Esophagus squamous epithelium (tissue), 4 donors: ENCODE results near the gene COL4A2.

Experiments used
- POLR2A ChIP-seq, 4 donors: fragments of 450-650 bp; IDR thresholded peaks; one replicate each; pipeline ENCODE4 v1.6.1; 2017; ENCODE audit warnings: antibody characterized with exemption in 4 of 4, mild to moderate bottlenecking in 4 of 4, moderate library complexity in 3 of 4
- TF ChIP-seq, protein P1 (sequence below), 6 experiments: fragments of 450-650 bp in 4 of 6; fragments of 200-600 bp in 2 of 6; sonication (generic) in 2 of 6; IDR thresholded peaks; one replicate each; pipeline ENCODE4 v1.5.1; 2016 to 2019; ENCODE audit warnings: antibody characterized with exemption in 6 of 6, mild to moderate bottlenecking in 4 of 6, moderate library complexity in 4 of 6

- TF ChIP-seq, protein P1, sequence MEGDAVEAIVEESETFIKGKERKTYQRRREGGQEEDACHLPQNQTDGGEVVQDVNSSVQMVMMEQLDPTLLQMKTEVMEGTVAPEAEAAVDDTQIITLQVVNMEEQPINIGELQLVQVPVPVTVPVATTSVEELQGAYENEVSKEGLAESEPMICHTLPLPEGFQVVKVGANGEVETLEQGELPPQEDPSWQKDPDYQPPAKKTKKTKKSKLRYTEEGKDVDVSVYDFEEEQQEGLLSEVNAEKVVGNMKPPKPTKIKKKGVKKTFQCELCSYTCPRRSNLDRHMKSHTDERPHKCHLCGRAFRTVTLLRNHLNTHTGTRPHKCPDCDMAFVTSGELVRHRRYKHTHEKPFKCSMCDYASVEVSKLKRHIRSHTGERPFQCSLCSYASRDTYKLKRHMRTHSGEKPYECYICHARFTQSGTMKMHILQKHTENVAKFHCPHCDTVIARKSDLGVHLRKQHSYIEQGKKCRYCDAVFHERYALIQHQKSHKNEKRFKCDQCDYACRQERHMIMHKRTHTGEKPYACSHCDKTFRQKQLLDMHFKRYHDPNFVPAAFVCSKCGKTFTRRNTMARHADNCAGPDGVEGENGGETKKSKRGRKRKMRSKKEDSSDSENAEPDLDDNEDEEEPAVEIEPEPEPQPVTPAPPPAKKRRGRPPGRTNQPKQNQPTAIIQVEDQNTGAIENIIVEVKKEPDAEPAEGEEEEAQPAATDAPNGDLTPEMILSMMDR (IDR thresholded peaks at IDR 0.05): no peak
- TF ChIP-seq POLR2A (IDR thresholded peaks at IDR 0.05): no peak
Observed at GRCh38 chr13:110347535-110348308, 40.6 kb downstream of the COL4A2 start.
